Stomach (tissue), 4 donors: ENCODE results near the gene BTNL8.

Experiments used
- EP300 ChIP-seq: sonication (generic); formaldehyde crosslinking; IDR thresholded peaks from one replicate; pipeline ENCODE4 v1.6.1; 2017; ENCODE audit warnings: antibody characterized with exemption
- POLR2A ChIP-seq, 4 donors: fragments of 450-650 bp; IDR thresholded peaks; one replicate each; pipeline ENCODE4 v1.6.1; 2016; ENCODE audit warnings: antibody characterized with exemption in 4 of 4, control low read depth in 2 of 4, mild to moderate bottlenecking in 1 of 4, moderate library complexity in 1 of 4
- POLR2AphosphoS5 ChIP-seq, 3 donors: sonication (generic); formaldehyde crosslinking; IDR thresholded peaks; one replicate each; pipeline ENCODE4 v1.6.1; 2016; ENCODE audit warnings: antibody characterized with exemption in 3 of 3
- TF ChIP-seq, protein P1 (sequence below), 7 experiments: fragments of 450-650 bp in 4 of 7; fragments of 200-600 bp in 3 of 7; sonication (generic) in 3 of 7; IDR thresholded peaks; one replicate each; pipeline ENCODE4 v1.5.1; 2016 to 2019; ENCODE audit warnings: antibody characterized with exemption in 7 of 7, control low read depth in 2 of 7, mild to moderate bottlenecking in 1 of 7

DNA sequence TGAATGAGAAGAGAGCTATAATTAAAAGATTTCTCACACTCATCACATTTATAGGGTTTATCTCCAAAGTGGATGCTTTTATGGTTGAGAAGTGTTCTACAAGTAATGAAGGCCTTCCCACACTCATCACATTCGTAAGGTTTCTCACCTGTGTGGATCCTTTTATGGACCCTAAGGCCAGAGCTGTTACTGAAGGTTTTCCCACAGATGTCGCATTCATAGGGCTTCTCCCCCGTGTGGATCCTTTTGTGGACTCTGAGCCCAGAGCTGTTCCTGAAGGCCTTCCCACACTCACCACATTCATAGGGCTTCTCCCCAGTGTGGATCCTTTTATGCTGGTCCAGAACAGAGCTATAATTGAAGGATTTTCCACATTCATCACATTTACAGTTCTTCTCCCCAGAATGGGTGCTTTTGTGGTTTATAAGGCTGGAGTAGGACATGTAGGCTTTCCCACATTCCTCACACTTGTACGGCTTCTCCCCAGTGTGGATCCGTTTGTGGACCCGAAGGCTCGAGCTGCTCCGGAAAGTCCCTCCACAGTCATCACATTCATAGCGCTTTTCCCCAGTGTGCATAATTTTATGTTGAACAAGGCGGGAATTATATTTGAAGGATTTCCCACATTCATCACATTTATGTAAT, 48.4 kb upstream of the BTNL8 start:
- TF ChIP-seq, protein P1, sequence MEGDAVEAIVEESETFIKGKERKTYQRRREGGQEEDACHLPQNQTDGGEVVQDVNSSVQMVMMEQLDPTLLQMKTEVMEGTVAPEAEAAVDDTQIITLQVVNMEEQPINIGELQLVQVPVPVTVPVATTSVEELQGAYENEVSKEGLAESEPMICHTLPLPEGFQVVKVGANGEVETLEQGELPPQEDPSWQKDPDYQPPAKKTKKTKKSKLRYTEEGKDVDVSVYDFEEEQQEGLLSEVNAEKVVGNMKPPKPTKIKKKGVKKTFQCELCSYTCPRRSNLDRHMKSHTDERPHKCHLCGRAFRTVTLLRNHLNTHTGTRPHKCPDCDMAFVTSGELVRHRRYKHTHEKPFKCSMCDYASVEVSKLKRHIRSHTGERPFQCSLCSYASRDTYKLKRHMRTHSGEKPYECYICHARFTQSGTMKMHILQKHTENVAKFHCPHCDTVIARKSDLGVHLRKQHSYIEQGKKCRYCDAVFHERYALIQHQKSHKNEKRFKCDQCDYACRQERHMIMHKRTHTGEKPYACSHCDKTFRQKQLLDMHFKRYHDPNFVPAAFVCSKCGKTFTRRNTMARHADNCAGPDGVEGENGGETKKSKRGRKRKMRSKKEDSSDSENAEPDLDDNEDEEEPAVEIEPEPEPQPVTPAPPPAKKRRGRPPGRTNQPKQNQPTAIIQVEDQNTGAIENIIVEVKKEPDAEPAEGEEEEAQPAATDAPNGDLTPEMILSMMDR (IDR thresholded peaks at IDR 0.05) = no peak
- TF ChIP-seq POLR2A (IDR thresholded peaks at IDR 0.05) = no peak
- no peak for TF ChIP-seq EP300
- no peak for TF ChIP-seq POLR2AphosphoS5 (IDR thresholded peaks at IDR 0.05)
